HG03039 (cell line): ENCODE results near the gene MAU2.
"Not testable (repeated sequence)": the region's sequence is repeated elsewhere in the genome, so short reads cannot be mapped to it uniquely, and the experiment has no call there.

Source experiments
- ATAC-seq: cut with Tn5 transposase; IDR thresholded peaks from one replicate; pipeline ENCODE4 v1.9.1; 2021; ENCODE audit warnings: mild to moderate bottlenecking, moderate library complexity; ENCODE audit not compliant: unreplicated experiment

Gene MAU2

DNA sequence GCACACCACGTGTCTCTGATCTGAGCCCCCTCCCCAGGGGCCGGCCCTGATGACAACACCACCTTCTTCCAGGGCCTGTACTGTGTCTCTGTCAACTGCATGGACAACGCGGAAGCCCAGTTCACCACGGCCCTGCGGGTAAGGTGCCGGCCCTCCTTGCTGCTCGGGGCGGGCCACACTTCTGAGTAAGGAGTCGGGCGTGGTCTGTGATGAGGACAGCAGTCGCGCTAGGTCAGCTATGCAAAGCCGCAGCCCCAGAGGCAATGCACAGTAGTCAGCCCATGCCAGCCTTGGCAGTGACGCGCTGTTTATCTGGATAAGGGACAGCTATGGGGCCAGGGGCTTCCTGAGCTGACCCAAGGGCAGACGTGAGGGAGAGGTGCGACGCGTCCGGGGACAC, 24.6 kb downstream of the MAU2 start:
- ATAC-seq = no peak

DNA sequence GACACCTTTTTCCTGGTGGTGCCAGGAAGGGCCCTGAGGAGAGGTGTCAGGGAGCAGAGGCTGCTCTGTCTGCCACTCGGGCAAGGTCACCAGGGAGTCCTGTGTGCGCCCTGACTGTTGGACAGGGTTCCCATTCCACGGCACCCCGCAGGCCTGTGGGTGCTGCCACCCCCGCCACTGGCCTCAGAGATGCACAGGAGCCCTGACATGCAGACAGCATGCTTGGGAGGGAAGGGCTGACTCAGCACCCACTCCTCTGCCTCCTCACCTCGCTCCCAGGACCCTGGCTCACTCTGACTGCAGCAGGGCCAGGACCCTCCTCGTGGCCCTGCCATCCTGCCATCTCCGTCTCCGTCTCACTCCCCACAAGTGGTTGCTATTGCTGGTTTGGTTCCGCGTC, 25.3 kb downstream of the MAU2 start:
- ATAC-seq = no peak

GRCh38 chr19:19347401-19348110, 26.9 kb downstream of the MAU2 start:
- no peak for ATAC-seq

DNA sequence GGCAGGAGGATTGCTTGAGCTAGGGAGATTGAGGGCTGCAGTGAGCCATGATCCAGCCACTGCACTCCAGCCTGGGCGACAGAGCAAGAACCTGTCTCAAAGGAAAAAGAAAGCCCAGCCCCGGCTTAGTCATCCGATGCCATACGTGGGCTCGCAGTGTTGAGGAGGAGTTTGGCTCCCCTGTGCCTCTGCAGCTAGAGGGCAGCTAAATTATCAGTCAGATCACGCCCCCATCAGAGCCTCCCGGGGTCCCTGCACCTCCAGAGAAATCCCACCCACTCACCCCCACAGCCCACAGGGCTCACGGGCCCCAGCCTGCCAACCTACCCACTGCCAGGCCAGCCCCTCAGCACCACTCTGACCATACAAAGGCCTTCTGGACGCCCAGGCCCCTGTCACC, 27.6 kb downstream of the MAU2 start:
- ATAC-seq = no peak

- ATAC-seq = no peak
Measured at GRCh38 chr19:19349365-19349764, 28.7 kb downstream of the MAU2 start.

GRCh38 chr19:19350756-19351155, 30.1 kb downstream of the MAU2 start:
- ATAC-seq = not testable (repeated sequence)

DNA sequence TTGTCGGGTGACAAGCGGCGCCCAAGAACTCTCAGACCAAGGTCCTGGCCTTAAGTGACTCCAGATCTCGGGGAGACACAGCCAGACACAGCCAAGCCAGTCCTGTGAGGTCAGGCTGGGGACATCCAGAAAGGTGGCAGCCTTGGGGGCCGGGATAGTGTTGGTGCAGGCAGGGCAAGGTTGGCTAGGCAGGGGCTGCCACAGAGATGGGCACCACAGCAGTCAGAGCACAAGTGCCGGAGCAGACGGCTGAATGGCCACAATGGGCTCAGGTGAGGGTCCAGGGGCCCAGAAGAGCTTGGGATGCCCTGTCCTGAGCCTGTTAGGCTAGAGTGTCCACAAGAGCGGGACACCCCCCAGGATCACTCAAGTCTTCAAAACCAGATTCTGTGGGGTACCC, 32.2 kb downstream of the MAU2 start:
- ATAC-seq = no peak

DNA sequence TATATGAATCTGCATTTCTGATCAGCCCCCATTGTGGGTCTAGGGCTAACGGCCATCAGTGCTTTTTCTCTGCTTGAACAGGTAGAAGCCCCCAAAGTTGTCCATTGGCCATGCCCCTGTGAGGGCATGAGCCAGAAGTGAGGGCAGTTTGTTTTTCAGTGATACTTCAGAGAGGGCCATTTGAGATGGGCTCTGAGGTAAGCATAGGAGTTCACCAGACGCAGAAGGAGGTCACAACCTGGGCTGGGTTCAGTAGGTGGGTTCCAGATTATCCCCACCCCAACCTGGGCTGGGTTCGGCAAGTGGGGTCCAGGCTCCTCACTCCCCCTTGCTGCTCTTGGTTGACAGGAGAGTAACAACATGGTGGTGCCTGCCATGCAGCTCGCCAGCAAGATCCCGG, 33.4 kb downstream of the MAU2 start:
- no peak for ATAC-seq

- ATAC-seq = no peak
Measured at GRCh38 chr19:19354932-19355331, 34.3 kb downstream of the MAU2 start.

GRCh38 chr19:19355606-19356139, 35.0 kb downstream of the MAU2 start:
- no peak for ATAC-seq

- no peak for ATAC-seq
Measured at GRCh38 chr19:19356500-19356899, 35.9 kb downstream of the MAU2 start.

DNA sequence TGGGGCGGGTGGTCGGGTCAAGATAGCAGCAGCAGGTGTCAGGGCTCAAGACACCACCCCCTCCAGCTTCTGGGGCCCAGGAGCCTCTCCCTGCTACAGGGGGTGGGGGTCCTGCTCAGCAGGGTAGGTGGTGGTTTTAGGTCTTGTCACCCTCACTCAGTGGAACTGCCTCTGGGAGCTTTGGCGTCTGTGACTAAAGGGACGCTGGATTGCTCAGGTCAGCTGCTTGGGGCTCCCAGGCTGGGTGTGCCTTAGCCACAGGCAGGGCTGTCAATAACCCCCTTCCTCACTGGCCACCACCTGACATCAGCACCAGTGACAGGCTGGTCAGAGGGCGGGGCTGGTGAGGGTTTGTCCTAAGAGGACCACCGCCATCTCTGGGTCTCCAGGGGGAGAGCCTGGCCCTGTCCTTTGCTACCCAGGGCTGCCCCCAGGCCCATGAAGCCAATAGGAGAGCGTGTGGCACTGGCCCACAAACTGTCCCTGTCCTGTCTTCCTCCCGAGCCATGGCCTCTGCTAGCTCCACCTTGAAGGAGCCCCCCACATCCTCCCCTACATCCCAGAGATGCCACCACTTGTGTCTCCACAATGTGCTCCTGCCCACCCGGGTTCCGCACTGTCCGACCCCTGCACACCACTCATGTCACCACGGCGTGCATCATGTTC, 36.4 kb downstream of the MAU2 start:
- ATAC-seq = no peak

- ATAC-seq = no peak
Measured at GRCh38 chr19:19361075-19361594, 40.5 kb downstream of the MAU2 start.

DNA sequence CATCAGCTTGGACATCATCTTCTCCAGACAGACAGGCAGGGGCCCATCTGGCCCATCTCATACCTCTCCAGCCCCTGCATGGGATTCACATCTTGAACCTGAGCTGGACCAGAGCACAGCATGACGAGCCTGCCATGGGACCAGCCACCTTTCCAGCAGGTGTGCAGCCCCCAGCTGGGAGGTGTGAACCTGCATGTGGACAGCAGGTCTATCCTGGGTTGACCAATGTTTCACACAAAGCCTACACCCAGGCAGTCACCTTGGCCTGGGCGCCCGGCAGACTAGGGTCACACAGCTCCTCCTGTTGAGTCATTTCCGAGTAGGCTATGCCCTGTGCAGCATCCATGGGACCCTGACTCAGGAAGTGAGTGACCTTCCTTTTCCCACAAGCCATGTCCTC, 41.4 kb downstream of the MAU2 start:
- no peak for ATAC-seq

GRCh38 chr19:19366434-19367396, 46.1 kb downstream of the MAU2 start:
- ATAC-seq = peak; percentile 78

GRCh38 chr19:19368087-19368486, 47.5 kb downstream of the MAU2 start:
- ATAC-seq = no peak

GRCh38 chr19:19371059-19371458, 50.4 kb downstream of the MAU2 start:
- ATAC-seq = no peak

GRCh38 chr19:19372656-19373416, 52.2 kb downstream of the MAU2 start:
- peak; percentile 65 for ATAC-seq

GRCh38 chr19:19379527-19379926, 58.9 kb downstream of the MAU2 start:
- ATAC-seq = no peak

DNA sequence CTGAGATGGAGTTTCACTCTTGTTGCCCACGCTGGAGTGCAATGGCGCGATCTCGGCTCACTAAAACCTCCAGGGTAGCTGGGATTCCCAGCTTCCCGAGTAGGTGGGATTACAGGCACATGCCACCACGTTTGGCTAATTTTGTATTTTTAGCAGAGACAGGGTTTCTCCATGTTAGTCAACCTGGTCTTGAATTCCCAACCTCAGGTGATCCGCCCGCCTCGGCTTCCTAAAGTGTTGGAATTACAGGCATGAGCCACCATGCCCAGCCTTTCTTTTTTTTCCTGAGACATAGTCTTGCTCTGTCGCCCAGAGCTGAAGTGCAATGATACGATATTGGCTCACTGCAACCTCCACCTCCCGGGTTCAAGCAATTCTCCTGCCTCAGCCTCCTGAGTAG, 59.7 kb downstream of the MAU2 start:
- ATAC-seq = not testable (repeated sequence)
